ENCODE data around the gene FBXO45. TPM values are rescaled to one million over a fixed set of nuclear protein-coding genes. Genes with fewer than 3 reads are reported as not detected.
A peak's percentile ranks its signal among the peaks of the same experiment; 100 is the strongest.
"Not testable (repeated sequence)": the region's sequence is repeated elsewhere in the genome, so short reads cannot be mapped to it uniquely, and the experiment has no call there.

Gene FBXO45
- total and polyA plus RNA-seq, 5 donors: 3.0 to 7.6 (median 6.7) TPM

- H3K27ac ChIP-seq (ENCODE audit: low read length): not testable (repeated sequence)
Observed at GRCh38 chr3:196597971-196598733, 29.7 kb downstream of the FBXO45 start.

GRCh38 chr3:196599734-196600128 is 31.3 kb downstream of the FBXO45 start:
- WGBS: 64% methylated on average over 5 of the region's 5 CpGs
- DNase-seq (no peak), ATAC-seq (no peak)
- H3K4me3 ChIP-seq (ENCODE audit: low read length): no peak overlapping the region
- H3K9me3 ChIP-seq (ENCODE audit: control insufficient read depth, low read length): no peaks in the 10 kb centered on the region
- no peak overlapping the region for H3K27ac ChIP-seq (ENCODE audit: low read length)
- H3K4me1 ChIP-seq (ENCODE audit: control insufficient read depth, insufficient read depth, low read length): no peaks in the 10 kb centered on the region
- H3K27me3 ChIP-seq (ENCODE audit: control insufficient read depth, insufficient read depth): no peaks in the 10 kb centered on the region
- intact Hi-C loops (cut with DNase I): loop anchor here in 1 of 4 donors (10.0 kb wide), 1 partner anchor 85 kb away; no protein-coding TSS in a partner anchor

More at GRCh38 chr3:196597971-196598733, 29.7 kb downstream of the FBXO45 start:
- ATAC-seq; H3K4me1 ChIP-seq (ENCODE audit: control insufficient read depth, insufficient read depth, low read length); H3K9me3 ChIP-seq (ENCODE audit: control insufficient read depth, low read length); H3K27me3 ChIP-seq (ENCODE audit: control insufficient read depth, insufficient read depth); DNase-seq; H3K4me3 ChIP-seq (ENCODE audit: low read length); intact Hi-C loops (cut with DNase I): not testable (repeated sequence)
- WGBS: 70% methylated on average over 25 of the region's 25 CpGs

GRCh38 chr3:196600359-196600758 is 31.9 kb downstream of the FBXO45 start:
- H3K4me1 ChIP-seq (ENCODE audit: control insufficient read depth, insufficient read depth, low read length): no peaks in the 10 kb centered on the region
- no peak overlapping the region for H3K4me3 ChIP-seq (ENCODE audit: low read length)
- H3K27me3 ChIP-seq (ENCODE audit: control insufficient read depth, insufficient read depth): no peaks in the 10 kb centered on the region
- H3K27ac ChIP-seq (ENCODE audit: low read length): no peak overlapping the region
- H3K9me3 ChIP-seq (ENCODE audit: control insufficient read depth, low read length): no peaks in the 10 kb centered on the region
- no peak for DNase-seq
- no peak for ATAC-seq
- WGBS: 95% methylated on average over 7 of the region's 7 CpGs
- intact Hi-C loops (cut with DNase I): loop anchor here in 1 of 4 donors (10.0 kb wide), 1 partner anchor 84 kb away; no protein-coding TSS in a partner anchor

GRCh38 chr3:196602673-196603072 is 34.2 kb downstream of the FBXO45 start:
- Histone ChIP-seq H3K4me1 (ENCODE audit: control insufficient read depth, insufficient read depth, low read length) (no peaks in the 10 kb centered on the region), H3K9me3 (ENCODE audit: control insufficient read depth, low read length) (no peaks in the 10 kb centered on the region), H3K27me3 (ENCODE audit: control insufficient read depth, insufficient read depth) (no peaks in the 10 kb centered on the region), H3K4me3 (ENCODE audit: low read length) (no peak overlapping the region), H3K27ac (ENCODE audit: low read length) (no peak overlapping the region)
- intact Hi-C loops (cut with DNase I): loop anchor here in 1 of 4 donors (10.0 kb wide), 1 partner anchor 82 kb away; no protein-coding TSS in a partner anchor
- ATAC-seq: no peak
- WGBS: 92% methylated on average over 6 of the region's 6 CpGs
- DNase-seq: no peak

GRCh38 chr3:196603683-196604082 is 35.2 kb downstream of the FBXO45 start:
- Histone ChIP-seq H3K27me3 (ENCODE audit: control insufficient read depth, insufficient read depth) (no peaks in the 10 kb centered on the region), H3K4me3 (ENCODE audit: low read length) (no peak overlapping the region), H3K9me3 (ENCODE audit: control insufficient read depth, low read length) (no peaks in the 10 kb centered on the region), H3K4me1 (ENCODE audit: control insufficient read depth, insufficient read depth, low read length) (no peaks in the 10 kb centered on the region), H3K27ac (ENCODE audit: low read length) (no peak overlapping the region)
- intact Hi-C loops (cut with DNase I): loop anchor here in 1 of 4 donors (10.0 kb wide), 1 partner anchor 81 kb away; no protein-coding TSS in a partner anchor
- WGBS: 62% methylated on average over 7 of the region's 7 CpGs
- ATAC-seq: no peak
- no peak for DNase-seq

- no peaks in the 10 kb centered on the region for H3K27me3 ChIP-seq (ENCODE audit: control insufficient read depth, insufficient read depth)
- ATAC-seq (no peak), DNase-seq (no peak)
- WGBS: 62% methylated on average over 13 of the region's 13 CpGs
- no peaks in the 10 kb centered on the region for H3K4me1 ChIP-seq (ENCODE audit: control insufficient read depth, insufficient read depth, low read length)
- H3K9me3 ChIP-seq (ENCODE audit: control insufficient read depth, low read length): no peaks in the 10 kb centered on the region
- no peak overlapping the region for H3K4me3 ChIP-seq (ENCODE audit: low read length)
- intact Hi-C loops (cut with DNase I): loop anchor here in 1 of 4 donors (10.0 kb wide), 1 partner anchor 80 kb away; no protein-coding TSS in a partner anchor
- no peak overlapping the region for H3K27ac ChIP-seq (ENCODE audit: low read length)
Observed at GRCh38 chr3:196604548-196604947, 36.1 kb downstream of the FBXO45 start.

GRCh38 chr3:196608693-196609092 is 40.2 kb downstream of the FBXO45 start:
- ATAC-seq (no peak), DNase-seq (no peak)
- 93% methylated on average over 2 of the region's 2 CpGs for WGBS
- no peaks in the 10 kb centered on the region for H3K9me3 ChIP-seq (ENCODE audit: control insufficient read depth, low read length)
- H3K27me3 ChIP-seq (ENCODE audit: control insufficient read depth, insufficient read depth): no peaks in the 10 kb centered on the region
- intact Hi-C loops (cut with DNase I): loop anchor here in 3 of 4 donors (2.0 to 10.0 kb wide), 3 partner anchors 76 to 79 kb away; no protein-coding TSS in a partner anchor
- no peak overlapping the region for H3K27ac ChIP-seq (ENCODE audit: low read length)
- no peaks in the 10 kb centered on the region for H3K4me1 ChIP-seq (ENCODE audit: control insufficient read depth, insufficient read depth, low read length)
- no peak overlapping the region for H3K4me3 ChIP-seq (ENCODE audit: low read length)

GRCh38 chr3:196609343-196609775 is 40.9 kb downstream of the FBXO45 start:
- intact Hi-C loops (cut with DNase I): loop anchor here in 3 of 4 donors (2.0 to 10.0 kb wide), 3 partner anchors 75 to 78 kb away; no protein-coding TSS in a partner anchor
- Histone ChIP-seq H3K27me3 (ENCODE audit: control insufficient read depth, insufficient read depth) (no peaks in the 10 kb centered on the region), H3K27ac (ENCODE audit: low read length) (no peak overlapping the region), H3K4me3 (ENCODE audit: low read length) (no peak overlapping the region), H3K4me1 (ENCODE audit: control insufficient read depth, insufficient read depth, low read length) (no peaks in the 10 kb centered on the region), H3K9me3 (ENCODE audit: control insufficient read depth, low read length) (no peaks in the 10 kb centered on the region)
- DNase-seq (peak; percentile 87 to 95 (median 95)), ATAC-seq (peak; percentile 94 to 95)
- 18% methylated on average over 5 of the region's 5 CpGs for WGBS

- Histone ChIP-seq H3K27me3 (ENCODE audit: control insufficient read depth, insufficient read depth) (no peaks in the 10 kb centered on the region), H3K27ac (ENCODE audit: low read length) (no peak overlapping the region), H3K4me1 (ENCODE audit: control insufficient read depth, insufficient read depth, low read length) (no peaks in the 10 kb centered on the region), H3K4me3 (ENCODE audit: low read length) (no peak overlapping the region), H3K9me3 (ENCODE audit: control insufficient read depth, low read length) (no peaks in the 10 kb centered on the region)
- ATAC-seq (no peak), DNase-seq (no peak)
- intact Hi-C loops (cut with DNase I): loop anchor here (2.0 to 10.0 kb wide), 4 partner anchors 67 to 77 kb away; no protein-coding TSS in a partner anchor
- WGBS: 78% methylated on average over 6 of the region's 6 CpGs
Observed at GRCh38 chr3:196609805-196610515, 41.5 kb downstream of the FBXO45 start.

- no peaks in the 10 kb centered on the region for H3K27me3 ChIP-seq (ENCODE audit: control insufficient read depth, insufficient read depth)
- intact Hi-C loops (cut with DNase I): loop anchor here in 1 of 4 donors (5.0 kb wide), 1 partner anchor 65 kb away; no protein-coding TSS in a partner anchor
- H3K4me1 ChIP-seq (ENCODE audit: control insufficient read depth, insufficient read depth, low read length): no peaks in the 10 kb centered on the region
- DNase-seq: no peak
- H3K9me3 ChIP-seq (ENCODE audit: control insufficient read depth, low read length): no peaks in the 10 kb centered on the region
- 48% methylated on average over 10 of the region's 10 CpGs for WGBS
- peak overlapping the region; percentile 97 for H3K27ac ChIP-seq (ENCODE audit: low read length)
- ATAC-seq: peak; percentile 55 to 67
- H3K4me3 ChIP-seq (ENCODE audit: low read length): no peak overlapping the region
Observed at GRCh38 chr3:196611761-196612483, 43.5 kb downstream of the FBXO45 start.

Data from right cardiac atrium (tissue), 5 donors.